GM18499 (cell line): ENCODE measurements around the gene AOC1.

ENCODE experiments used
- ATAC-seq: cut with Tn5 transposase; IDR thresholded peaks from one replicate; pipeline ENCODE4 v1.9.1; 2021; ENCODE audit warnings: moderate number of reproducible peaks; ENCODE audit not compliant: insufficient read depth, unreplicated experiment

The AOC1 gene

GRCh38 chr7:150856303-150857275, 4.3 kb downstream of the AOC1 start:
- ATAC-seq: no peak

- no peak for ATAC-seq
These were observed 5.1 kb downstream of the AOC1 start for GRCh38 chr7:150857276-150858055.

- ATAC-seq: no peak
These were observed 6.2 kb downstream of the AOC1 start for GRCh38 chr7:150858236-150859197.

GRCh38 chr7:150860291-150860977, 8.1 kb downstream of the AOC1 start:
- ATAC-seq: no peak

GRCh38 chr7:150860978-150861295, 8.6 kb downstream of the AOC1 start:
- ATAC-seq: no peak

- ATAC-seq: no peak
These were observed 10.0 kb downstream of the AOC1 start for GRCh38 chr7:150862356-150862755.

GRCh38 chr7:150863946-150864345, 11.6 kb downstream of the AOC1 start:
- ATAC-seq: no peak

GRCh38 chr7:150866932-150867564, 14.7 kb downstream of the AOC1 start:
- no peak for ATAC-seq

- no peak for ATAC-seq
These were observed 15.3 kb downstream of the AOC1 start for GRCh38 chr7:150867605-150868004.

- ATAC-seq: no peak
These were observed 17.1 kb downstream of the AOC1 start for GRCh38 chr7:150869467-150869866.

GRCh38 chr7:150871601-150872000, 19.3 kb downstream of the AOC1 start:
- no peak for ATAC-seq

- no peak for ATAC-seq
These were observed 22.3 kb downstream of the AOC1 start for GRCh38 chr7:150874401-150875198.

GRCh38 chr7:150875791-150876190, 23.5 kb downstream of the AOC1 start:
- ATAC-seq: no peak

GRCh38 chr7:150876817-150877526, 24.7 kb downstream of the AOC1 start:
- ATAC-seq: no peak

GRCh38 chr7:150877536-150877935, 25.2 kb downstream of the AOC1 start:
- ATAC-seq: no peak

GRCh38 chr7:150879345-150879744, 27.0 kb downstream of the AOC1 start:
- ATAC-seq: no peak

GRCh38 chr7:150881189-150881588, 28.9 kb downstream of the AOC1 start:
- ATAC-seq: no peak
